ENCODE results near the gene NTRK2. TPM values are rescaled to one million over a fixed set of nuclear protein-coding genes. Genes with fewer than 3 reads are reported as not detected.
A peak's percentile ranks its signal among the peaks of the same experiment; 100 is the strongest.
"Not testable (repeated sequence)": the region's sequence is repeated elsewhere in the genome, so short reads cannot be mapped to it uniquely, and the experiment has no call there.

The NTRK2 gene
- total RNA-seq, 1 donor from 2014 or later: 221 TPM

- FAIRE-seq (no peak), DNase-seq (ENCODE audit: low spot score in 2 of 2) (peak; percentile 15 to 38)
These were observed 371.4 kb downstream of the NTRK2 start for GRCh38 chr9:85040821-85041465.

- DNase-seq (ENCODE audit: low spot score in 2 of 2): no peak
- no peak for FAIRE-seq
These were observed 372.1 kb downstream of the NTRK2 start for GRCh38 chr9:85041466-85042137.

GRCh38 chr9:85042981-85043647, 373.6 kb downstream of the NTRK2 start:
- FAIRE-seq (no peak), DNase-seq (ENCODE audit: low spot score in 2 of 2) (no peak)

GRCh38 chr9:85045271-85045670, 375.7 kb downstream of the NTRK2 start:
- DNase-seq (ENCODE audit: low spot score in 2 of 2) (no peak), FAIRE-seq (no peak)

GRCh38 chr9:85046475-85046874, 376.9 kb downstream of the NTRK2 start:
- no peak for FAIRE-seq
- DNase-seq (ENCODE audit: low spot score in 2 of 2): no peak

GRCh38 chr9:85053206-85053786, 383.8 kb downstream of the NTRK2 start:
- no peak for FAIRE-seq
- no peak for DNase-seq (ENCODE audit: low spot score in 2 of 2)

- DNase-seq (ENCODE audit: low spot score in 2 of 2) (no peak), FAIRE-seq (no peak)
These were observed 384.5 kb downstream of the NTRK2 start for GRCh38 chr9:85054017-85054416.

- FAIRE-seq (no peak), DNase-seq (ENCODE audit: low spot score in 2 of 2) (no peak)
These were observed 386.1 kb downstream of the NTRK2 start for GRCh38 chr9:85055506-85056202.

- FAIRE-seq (no peak), DNase-seq (ENCODE audit: low spot score in 2 of 2) (no peak)
These were observed 386.7 kb downstream of the NTRK2 start for GRCh38 chr9:85056203-85056572.

- no peak for DNase-seq (ENCODE audit: low spot score in 2 of 2)
- FAIRE-seq: no peak
These were observed 392.4 kb downstream of the NTRK2 start for GRCh38 chr9:85061969-85062368.

GRCh38 chr9:85062385-85063022, 393.0 kb downstream of the NTRK2 start:
- DNase-seq (ENCODE audit: low spot score in 2 of 2) (no peak), FAIRE-seq (no peak)

- no peak for FAIRE-seq
- no peak for DNase-seq (ENCODE audit: low spot score in 2 of 2)
These were observed 395.4 kb downstream of the NTRK2 start for GRCh38 chr9:85064811-85065371.

GRCh38 chr9:85067792-85068191, 398.3 kb downstream of the NTRK2 start:
- FAIRE-seq (no peak), DNase-seq (ENCODE audit: low spot score in 2 of 2) (no peak)

- not testable (repeated sequence) for DNase-seq (ENCODE audit: low spot score in 2 of 2); FAIRE-seq
These were observed 399.9 kb downstream of the NTRK2 start for GRCh38 chr9:85069421-85069820.
